PC-9 (cell line): ENCODE measurements around the gene TLE1. TPM values are rescaled to one million over a fixed set of nuclear protein-coding genes. Genes with fewer than 3 reads are reported as not detected.

ENCODE experiments used
- BruUV-seq: library from RNA; stranded (reverse); fragments of 400-500 nt; replicated peaks from 2 replicates; lab custom pipeline; 2021; lab: Mats Ljungman, UMichigan
- CTCF ChIA-PET: fragments of 300-600 bp; sonication (Branson Sonifier 250); formaldehyde crosslinking; loops from one replicate; lab custom pipeline; 2022; ENCODE audit warnings: antibody characterized with exemption; lab: Charles Lee
- POLR2A ChIA-PET: fragments of 300-600 bp; sonication (Branson Sonifier 250); formaldehyde crosslinking; loops from one replicate; lab custom pipeline; 2022; ENCODE audit warnings: antibody characterized with exemption; ENCODE audit not compliant: unreplicated experiment; lab: Charles Lee
- DNase-seq, 2 experiments: peaks; one replicate each; pipeline versions ENCODE4 v3.0.0 to v3.0.0-alpha.2; 2015 to 2022; ENCODE audit warnings: mixed read lengths in 1 of 2
- H2AFZ ChIP-seq: fragments of 200-600 bp; sonication (generic); 2 replicates; pipeline ENCODE4 v1.8.1; 2017; ENCODE audit warnings: antibody characterized with exemption
- H3F3A ChIP-seq: fragments of 200-600 bp; sonication (generic); 2 replicates; pipeline ENCODE4 v1.8.1; 2017; ENCODE audit warnings: antibody characterized with exemption, mild to moderate bottlenecking, low read depth; ENCODE audit not compliant: insufficient read depth
- H3K27ac ChIP-seq: fragments of 200-600 bp; sonication (generic); 2 replicates; pipeline ENCODE4 v1.6.1; 2016; ENCODE audit warnings: mixed run types
- H3K27me3 ChIP-seq: fragments of 200-600 bp; sonication (generic); 2 replicates; pipeline ENCODE4 v1.6.1; 2016; ENCODE audit warnings: low read depth, mixed run types; ENCODE audit not compliant: insufficient read depth
- H3K36me3 ChIP-seq: fragments of 200-600 bp; sonication (generic); 2 replicates; pipeline ENCODE4 v1.6.1; 2016; ENCODE audit warnings: low read depth, mixed run types
- H3K4me1 ChIP-seq: fragments of 200-600 bp; sonication (generic); replicated peaks from 2 replicates; pipeline ENCODE4 v1.6.1; 2016; ENCODE audit warnings: mixed run types; ENCODE audit not compliant: insufficient read depth
- H3K4me2 ChIP-seq: fragments of 200-600 bp; sonication (generic); 2 replicates; pipeline ENCODE4 v1.6.1; 2017; ENCODE audit warnings: mixed run types
- H3K4me3 ChIP-seq: fragments of 200-600 bp; sonication (generic); 2 replicates; pipeline ENCODE4 v1.6.1; 2016; ENCODE audit warnings: mixed run types
- H3K79me2 ChIP-seq: fragments of 200-600 bp; sonication (generic); 2 replicates; pipeline ENCODE4 v1.6.1; 2017; ENCODE audit warnings: low read depth, mixed run types
- H3K9me2 ChIP-seq: fragments of 200-600 bp; sonication (generic); 2 replicates; pipeline ENCODE4 v1.8.1; 2017; ENCODE audit warnings: mild to moderate bottlenecking; ENCODE audit not compliant: insufficient read depth
- H3K9me3 ChIP-seq: fragments of 200-600 bp; sonication (generic); 2 replicates; pipeline ENCODE4 v1.8.1; 2016; ENCODE audit warnings: low read depth; ENCODE audit not compliant: insufficient read depth
- H4K20me1 ChIP-seq: fragments of 200-600 bp; sonication (generic); 2 replicates; pipeline ENCODE4 v1.8.1; 2017; ENCODE audit not compliant: insufficient read depth
- CTCF ChIP-seq: fragments of 200-600 bp; sonication (generic); conservative IDR thresholded peaks from 2 replicates; pipeline ENCODE4 v1.6.1; 2017; ENCODE audit warnings: mixed run types, antibody characterized with exemption, mild to moderate bottlenecking, moderate library complexity
- EZH2 ChIP-seq: fragments of 200-600 bp; sonication (generic); IDR thresholded peaks from 2 replicates; pipeline ENCODE4 v1.8.0; 2017; ENCODE audit warnings: antibody characterized with exemption, low read depth
- intact Hi-C: fragments of 100-400 bp; cut with micrococcal nuclease; formaldehyde crosslinking; loops from one replicate; pipeline ENCODE4 v1.10.0; 2022; ENCODE audit not compliant: unreplicated experiment
- total RNA-seq: library from RNA; stranded (reverse); gene quantifications from 2 replicates; pipeline ENCODE4 v1.2.3, GENCODE V29; 2021

Gene TLE1
- total RNA-seq, 1 experiment from 2014 or later = 80.9 TPM

- Histone ChIP-seq H3K36me3 (no peaks in the 10 kb centered on the region), H3K4me1 (peaks cover 13% of the 10 kb centered on the region), H3F3A (peaks cover 3% of the 10 kb centered on the region; the same call in 1 of the 2 replicates), H3K9me3 (no peaks in the 10 kb centered on the region; the same call in 1 of the 2 replicates), H3K4me2 (no peak overlapping the region), H3K27me3 (no peaks in the 10 kb centered on the region), H3K4me3 (no peak overlapping the region), H2AFZ (no peak overlapping the region), H3K27ac (no peak overlapping the region), H3K9me2 (no peaks in the 10 kb centered on the region), H4K20me1 (no peaks in the 10 kb centered on the region), H3K79me2 (no peaks in the 10 kb centered on the region)
- TF ChIP-seq CTCF (no peak), EZH2 (no peak)
- ChIA-PET CTCF (no interaction called here), POLR2A (no interaction called here)
- no TSS peak for BruUV-seq
- DNase-seq = no peak
- intact Hi-C loops = no loop called here
These were observed 149.1 kb downstream of the TLE1 start for GRCh38 chr9:81540142-81540710.

- peaks cover 4% of the 10 kb centered on the region; the same call in 1 of the 2 replicates for H3K9me3 ChIP-seq
- no peaks in the 10 kb centered on the region for H3K36me3 ChIP-seq
- CTCF ChIA-PET = no interaction called here
- H3K27me3 ChIP-seq = no peaks in the 10 kb centered on the region
- DNase-seq = no peak
- peaks cover 6% of the 10 kb centered on the region; the same call in 1 of the 2 replicates for H3F3A ChIP-seq
- no peaks in the 10 kb centered on the region for H3K79me2 ChIP-seq
- no peak for TF ChIP-seq EZH2
- TF ChIP-seq CTCF = no peak
- H3K27ac ChIP-seq = no peak overlapping the region
- POLR2A ChIA-PET = no interaction called here
- no peaks in the 10 kb centered on the region for H3K9me2 ChIP-seq
- H2AFZ ChIP-seq = no peak overlapping the region
- BruUV-seq = no TSS peak
- H4K20me1 ChIP-seq = no peaks in the 10 kb centered on the region
- H3K4me1 ChIP-seq = peaks cover 22% of the 10 kb centered on the region
- H3K4me2 ChIP-seq = no peak overlapping the region
- H3K4me3 ChIP-seq = no peak overlapping the region
- intact Hi-C loops = no loop called here
These were observed 150.0 kb downstream of the TLE1 start for GRCh38 chr9:81539317-81539716.

GRCh38 chr9:81538890-81539289, 150.5 kb downstream of the TLE1 start:
- H3K9me2 ChIP-seq = no peaks in the 10 kb centered on the region
- H2AFZ ChIP-seq = no peak overlapping the region
- TF ChIP-seq EZH2 (no peak), CTCF (no peak)
- H3K36me3 ChIP-seq = no peaks in the 10 kb centered on the region
- no peak overlapping the region for H3K4me3 ChIP-seq
- intact Hi-C loops = no loop called here
- ChIA-PET CTCF (no interaction called here), POLR2A (no interaction called here)
- no peak overlapping the region for H3K27ac ChIP-seq
- peaks cover 4% of the 10 kb centered on the region; the same call in 1 of the 2 replicates for H3K9me3 ChIP-seq
- H3K79me2 ChIP-seq = no peaks in the 10 kb centered on the region
- peaks cover 6% of the 10 kb centered on the region; the same call in 1 of the 2 replicates for H3F3A ChIP-seq
- H4K20me1 ChIP-seq = no peaks in the 10 kb centered on the region
- peaks cover 24% of the 10 kb centered on the region for H3K4me1 ChIP-seq
- no peaks in the 10 kb centered on the region for H3K27me3 ChIP-seq
- BruUV-seq = no TSS peak
- no peak for DNase-seq
- no peak overlapping the region for H3K4me2 ChIP-seq
